Measurements from ENCODE around the gene TMEM202.

- TF ChIP-seq CTCF (CRISPR knock-in tag; IDR thresholded peaks at IDR 0.05) (no peak), MYC (CRISPR knock-in tag; IDR thresholded peaks at IDR 0.05; ENCODE audit: borderline replicate concordance) (no peak), YY1 (IDR thresholded peaks at IDR 0.05; ENCODE audit: insufficient read depth, insufficient replicate concordance, low read depth, low read length) (no peak), TCF7L2 (IDR thresholded peaks at IDR 0.05; ENCODE audit: low read depth, low read length) (no peak), IKZF5 (CRISPR knock-in tag; IDR thresholded peaks at IDR 0.05) (no peak), ARID2 (CRISPR knock-in tag; IDR thresholded peaks at IDR 0.05; ENCODE audit: borderline replicate concordance) (no peak), MAFK (conservative IDR thresholded peaks at IDR 0.05 in 1 of 2, IDR thresholded peaks at IDR 0.05 in 1 of 2; ENCODE audit: low read length in 2 of 2) (no peak), PBX3 (CRISPR knock-in tag; IDR thresholded peaks at IDR 0.05; ENCODE audit: borderline replicate concordance) (no peak), ZBTB40 (IDR thresholded peaks at IDR 0.05) (no peak), ZBTB40 (CRISPR knock-in tag; IDR thresholded peaks at IDR 0.05) (no peak), NBN (conservative IDR thresholded peaks at IDR 0.05) (no peak)
These were observed 22.5 kb downstream of the TMEM202 start for GRCh38 chr15:72420576-72420975.

Data from HepG2 (cell line).